Esophagus muscularis mucosa (tissue), 2 donors: Measurements from ENCODE around the gene CLCN7.

Source experiments
- POLR2A ChIP-seq: fragments of 450-650 bp; IDR thresholded peaks from one replicate; pipeline ENCODE4 v1.6.1; 2017; ENCODE audit warnings: antibody characterized with exemption, moderate library complexity, mild to moderate bottlenecking, low read depth
- POLR2AphosphoS5 ChIP-seq, 2 donors: sonication (generic); formaldehyde crosslinking; IDR thresholded peaks; one replicate each; pipeline ENCODE4 v1.6.1; 2017; ENCODE audit warnings: antibody characterized with exemption in 2 of 2

DNA sequence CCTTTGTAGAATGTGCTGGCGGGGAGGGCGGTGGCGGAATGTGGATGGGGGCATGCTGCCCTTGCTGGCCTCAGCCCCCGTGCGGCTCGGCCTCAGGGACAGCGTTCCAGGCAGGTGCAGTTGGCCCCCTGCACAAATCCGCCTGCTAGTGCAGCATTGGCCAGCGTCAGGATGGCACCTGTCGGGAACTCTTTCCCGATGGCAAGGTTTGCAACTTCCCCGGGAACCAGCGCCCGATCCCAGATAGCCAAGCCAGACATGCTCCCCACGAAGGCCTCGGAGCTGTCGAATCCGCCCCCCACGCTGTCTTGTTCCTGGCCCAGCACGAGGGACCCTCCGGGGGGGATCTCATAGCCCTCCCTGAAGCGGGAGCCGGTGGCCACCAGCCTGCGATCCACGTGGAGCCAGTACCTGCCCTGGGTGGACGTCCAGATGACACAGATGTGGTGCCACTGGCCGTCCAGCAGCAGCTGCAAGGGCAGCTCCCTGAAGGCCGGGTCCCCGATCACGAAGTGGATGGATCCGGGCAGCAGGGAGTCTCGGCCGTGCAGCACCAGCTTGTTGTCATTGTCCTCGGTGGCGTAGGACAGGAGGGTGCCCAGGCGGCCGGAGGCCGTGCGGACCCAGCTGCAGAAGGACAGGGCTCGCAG, 11.1 kb upstream of the CLCN7 start:
- no peak for TF ChIP-seq POLR2A
- TF ChIP-seq POLR2AphosphoS5 (IDR thresholded peaks at IDR 0.05), result no peak
